HG03432 (cell line): ENCODE data around the gene FRMPD2.
"Not testable (repeated sequence)": the region's sequence is repeated elsewhere in the genome, so short reads cannot be mapped to it uniquely, and the experiment has no call there.

Experiments
- ATAC-seq: cut with Tn5 transposase; IDR thresholded peaks from one replicate; pipeline ENCODE4 v1.9.1; 2021; ENCODE audit warnings: mild to moderate bottlenecking, moderate library complexity; ENCODE audit not compliant: unreplicated experiment

Gene FRMPD2

GRCh38 chr10:48234295-48234694 is 40.2 kb downstream of the FRMPD2 start:
- ATAC-seq, result no peak

- no peak for ATAC-seq
Observed at GRCh38 chr10:48233559-48234005, 40.9 kb downstream of the FRMPD2 start.

- ATAC-seq, result no peak
Observed at GRCh38 chr10:48232717-48233447, 41.6 kb downstream of the FRMPD2 start.

GRCh38 chr10:48231699-48232315 is 42.7 kb downstream of the FRMPD2 start:
- ATAC-seq, result peak; percentile 84

- ATAC-seq, result peak; percentile 54
Observed at GRCh38 chr10:48231178-48231577, 43.3 kb downstream of the FRMPD2 start.

- ATAC-seq, result no peak
Observed at GRCh38 chr10:48227213-48227612, 47.3 kb downstream of the FRMPD2 start.

GRCh38 chr10:48224979-48225560 is 49.4 kb downstream of the FRMPD2 start:
- no peak for ATAC-seq

GRCh38 chr10:48224296-48224695 is 50.2 kb downstream of the FRMPD2 start:
- ATAC-seq, result no peak

GRCh38 chr10:48221814-48222213 is 52.7 kb downstream of the FRMPD2 start:
- no peak for ATAC-seq

- ATAC-seq, result not testable (repeated sequence)
Observed at GRCh38 chr10:48221031-48221430, 53.5 kb downstream of the FRMPD2 start.

GRCh38 chr10:48219194-48219593 is 55.3 kb downstream of the FRMPD2 start:
- ATAC-seq, result no peak

- no peak for ATAC-seq
Observed at GRCh38 chr10:48216744-48217143, 57.8 kb downstream of the FRMPD2 start.

GRCh38 chr10:48216204-48216505 is 58.3 kb downstream of the FRMPD2 start:
- no peak for ATAC-seq

- no peak for ATAC-seq
Observed at GRCh38 chr10:48215486-48216203, 58.9 kb downstream of the FRMPD2 start.

- no peak for ATAC-seq
Observed at GRCh38 chr10:48214716-48215485, 59.6 kb downstream of the FRMPD2 start.

- ATAC-seq, result no peak
Observed at GRCh38 chr10:48213047-48213446, 61.4 kb downstream of the FRMPD2 start.

- no peak for ATAC-seq
Observed at GRCh38 chr10:48211777-48212176, 62.7 kb downstream of the FRMPD2 start.

- ATAC-seq, result no peak
Observed at GRCh38 chr10:48210966-48211365, 63.5 kb downstream of the FRMPD2 start.

- ATAC-seq, result no peak
Observed at GRCh38 chr10:48210391-48210790, 64.1 kb downstream of the FRMPD2 start.

- no peak for ATAC-seq
Observed at GRCh38 chr10:48209241-48209640, 65.3 kb downstream of the FRMPD2 start.

- ATAC-seq, result no peak
Observed at GRCh38 chr10:48207853-48208252, 66.6 kb downstream of the FRMPD2 start.
